Suppressor macrophage (primary cell): ENCODE data around the gene GLS.
"Not testable (repeated sequence)": the region's sequence is repeated elsewhere in the genome, so short reads cannot be mapped to it uniquely, and the experiment has no call there.

Source experiments
- DNase-seq, 4 experiments: peaks; one replicate each; pipeline ENCODE4 v3.0.0-alpha.2; 2020 to 2022
- total RNA-seq, 17 experiments: gene quantifications; one replicate each; lab custom pipeline; 2026; ENCODE audit warnings: mixed read lengths in 6 of 17, inconsistent platforms in 3 of 17; lab: John Stamatoyannopoulos, UW

GLS gene
- 151 to 316 (median 252) reads per million in 17 experiments for total RNA-seq

DNA sequence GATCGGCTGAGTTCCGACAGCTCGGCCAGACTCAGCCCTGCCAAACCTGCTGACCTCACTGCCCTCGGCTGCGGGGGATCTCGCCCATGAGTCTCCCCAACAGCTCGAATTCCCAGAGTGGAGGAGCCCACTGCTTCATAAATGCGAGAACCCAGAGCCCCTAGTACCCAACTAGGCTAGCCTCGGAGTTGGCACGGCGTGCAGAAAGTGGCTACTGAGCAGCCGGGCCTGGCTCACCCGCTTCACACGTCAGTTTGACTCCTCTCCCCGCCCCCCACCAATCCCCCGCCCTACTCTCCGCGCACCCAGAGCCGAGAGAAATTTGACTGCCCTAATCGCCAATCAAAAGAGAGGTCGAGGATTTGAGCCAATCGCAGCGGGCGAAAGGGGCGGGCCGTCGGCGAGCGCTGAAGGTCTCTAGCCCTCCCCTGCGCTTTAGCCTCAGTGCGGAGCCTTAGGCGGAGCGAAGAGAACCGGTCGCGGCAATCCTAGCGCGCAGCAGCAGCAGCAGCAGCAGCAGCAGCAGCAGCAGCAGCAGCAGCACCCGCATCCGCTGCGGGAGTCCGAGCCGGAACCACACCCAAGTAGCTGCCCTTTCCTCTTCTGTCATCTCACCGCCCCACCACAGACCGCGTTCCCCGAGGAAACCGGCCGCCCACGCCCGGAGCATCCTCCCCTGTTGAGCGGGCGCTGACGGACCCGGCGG is at the start of gene GLS:
TSS of gene GLS (plus strand) at position 444 of the 706 bp plus-strand sequence. CDS start 264 bp downstream, outside the sequence.
- DNase-seq = peak; percentile 97 to 98 (median 98)

- DNase-seq = peak in 3 of 4 experiments; percentile 10 to 58 (median 56)
Observed at GRCh38 chr2:190831941-190832340, 48.7 kb upstream of the GLS start.

DNA sequence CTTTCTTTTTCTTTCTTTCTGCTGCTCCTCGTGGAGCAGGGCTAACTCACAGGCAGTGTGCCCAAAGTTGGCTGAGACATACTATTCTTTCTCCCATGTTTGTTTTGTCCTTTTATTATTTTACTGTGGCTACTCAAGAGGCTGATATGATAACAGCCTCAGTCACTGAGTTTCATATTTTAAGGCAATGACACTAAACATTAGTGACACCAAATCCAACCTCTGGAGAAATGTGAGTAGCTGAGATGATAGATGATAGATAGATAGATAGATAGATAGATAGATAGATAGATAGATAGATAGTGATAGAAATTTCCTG is 45.8 kb upstream of the GLS start:
- no peak for DNase-seq

- DNase-seq = no peak
Observed at GRCh38 chr2:190835303-190835930, 45.2 kb upstream of the GLS start.

GRCh38 chr2:190836767-190837166 is 43.9 kb upstream of the GLS start:
- no peak for DNase-seq

- no peak for DNase-seq
Observed at GRCh38 chr2:190837420-190837819, 43.2 kb upstream of the GLS start.

- no peak for DNase-seq
Observed at GRCh38 chr2:190837952-190838361, 42.7 kb upstream of the GLS start.

GRCh38 chr2:190838492-190838910 is 42.1 kb upstream of the GLS start:
- DNase-seq = peak in 2 of 4 experiments; percentile 11 to 15

DNA sequence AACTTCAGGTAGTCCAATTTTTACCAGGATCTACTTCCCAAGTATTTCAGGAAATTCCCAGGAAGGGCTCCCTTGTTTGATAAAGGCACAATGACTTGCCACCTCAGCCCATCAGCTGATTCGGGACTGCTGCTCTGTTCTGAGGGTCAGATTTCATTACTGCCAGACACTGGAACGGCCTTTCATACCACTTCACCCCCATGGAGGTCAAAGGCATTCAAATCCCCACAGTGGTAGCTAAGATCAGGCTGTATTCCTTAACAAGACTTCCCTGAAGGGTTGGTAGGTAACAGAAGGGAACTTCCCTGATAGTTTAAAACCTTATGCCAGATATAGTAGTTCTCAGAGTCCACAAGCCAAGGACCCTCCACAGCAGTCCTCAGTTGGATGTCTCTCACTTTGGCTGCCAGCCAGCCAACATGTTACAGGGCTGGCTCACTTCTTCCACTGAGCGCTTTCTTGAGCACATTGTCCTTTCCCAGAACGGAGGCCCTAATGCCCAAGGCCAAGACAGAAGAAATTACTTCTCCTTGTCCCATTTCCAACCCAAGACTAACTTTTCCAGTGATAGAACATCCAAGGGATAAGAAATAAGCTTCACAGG is 40.0 kb upstream of the GLS start:
- no peak for DNase-seq

DNA sequence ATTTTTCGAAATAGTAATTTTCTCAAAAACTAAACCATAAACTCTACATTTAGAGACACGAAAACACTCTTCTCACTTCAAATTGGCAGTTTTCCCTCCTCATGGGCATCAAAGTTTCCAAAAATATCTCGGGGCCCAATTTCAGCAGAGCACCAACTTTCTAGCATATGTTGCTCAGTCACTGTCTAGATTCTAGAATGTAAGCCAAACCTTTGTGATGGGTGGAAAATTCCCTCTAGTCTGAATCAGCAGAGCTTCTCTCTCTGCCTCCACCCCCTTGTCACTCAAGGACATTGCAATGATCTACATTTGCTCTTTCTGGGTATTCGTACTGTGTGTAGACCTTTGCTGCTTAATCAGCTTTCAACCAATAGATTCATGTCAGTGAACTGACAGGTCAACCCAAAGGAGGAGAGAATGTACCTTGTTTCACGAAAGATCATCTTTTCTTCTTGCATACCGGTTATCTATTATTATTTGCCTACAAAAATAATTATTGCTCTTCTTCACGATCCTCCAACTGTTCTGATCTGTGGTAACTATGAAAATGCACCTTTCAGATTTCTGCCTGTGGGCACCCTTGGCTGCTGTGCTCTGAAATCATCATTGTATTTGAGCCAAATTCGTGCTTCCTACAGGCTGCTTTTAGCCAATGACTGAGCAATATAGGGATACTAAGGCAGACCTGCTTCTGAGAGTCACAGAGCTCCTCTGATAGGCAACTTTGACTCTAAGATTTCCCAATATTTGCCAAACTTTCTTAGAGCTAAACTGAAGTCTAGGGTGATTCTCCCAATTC is 38.7 kb upstream of the GLS start:
- no peak for DNase-seq

DNA sequence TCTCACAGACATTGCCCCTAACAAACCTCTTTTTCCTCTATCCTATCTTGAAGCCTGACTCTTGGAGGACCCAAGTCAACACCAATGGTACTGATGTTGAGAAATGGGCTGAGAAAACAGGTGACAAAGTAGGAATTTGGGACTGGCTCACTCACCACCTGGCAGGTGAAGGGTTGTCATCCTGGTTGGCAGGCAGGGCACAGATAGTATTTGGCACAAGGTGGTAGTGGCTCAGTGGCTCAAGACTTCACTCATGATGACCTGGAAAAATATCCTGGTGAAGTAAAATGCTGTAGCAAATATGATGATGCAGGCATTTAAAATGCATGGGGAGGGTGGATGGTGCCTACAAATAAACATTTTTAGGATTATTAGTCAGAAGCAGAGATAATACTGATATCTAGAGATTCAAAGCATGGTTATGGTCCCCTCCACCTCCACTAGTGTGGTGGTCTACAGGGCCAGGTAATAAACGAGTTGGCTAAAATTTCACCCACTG is 38.0 kb upstream of the GLS start:
- no peak for DNase-seq

- peak in 1 of 4 experiments; percentile 30 for DNase-seq
Observed at GRCh38 chr2:190843890-190844699, 36.5 kb upstream of the GLS start.

GRCh38 chr2:190844700-190845401 is 35.8 kb upstream of the GLS start:
- peak in 3 of 4 experiments; percentile 13 to 35 (median 23) for DNase-seq

- DNase-seq = no peak
Observed at GRCh38 chr2:190846746-190847145, 33.9 kb upstream of the GLS start.

DNA sequence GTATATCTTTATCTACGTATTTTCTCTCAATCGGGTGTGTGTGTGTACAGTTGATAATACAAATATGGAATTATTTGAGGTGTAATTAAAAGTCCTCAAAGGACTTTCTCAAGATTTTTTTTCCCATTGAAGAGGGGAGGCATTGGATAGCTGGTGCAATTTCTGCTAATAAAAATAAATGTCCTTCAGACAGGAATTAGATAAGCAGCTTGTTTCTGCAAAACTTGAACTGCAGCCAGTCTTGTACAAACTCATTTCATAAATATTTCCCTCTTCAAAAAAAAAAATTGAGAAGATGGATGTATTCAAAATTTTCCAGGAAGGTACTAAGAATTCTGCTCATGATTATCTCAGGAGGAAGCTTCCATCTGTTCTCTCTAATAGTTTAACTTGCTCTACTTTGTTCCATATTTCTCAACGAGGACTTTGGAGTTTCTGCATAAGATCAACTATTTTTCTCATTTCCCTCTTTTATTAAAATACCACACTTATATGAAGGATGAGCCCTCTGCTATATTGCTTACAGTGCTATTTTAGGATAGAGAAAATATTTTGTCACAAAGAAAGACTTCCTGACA is 33.0 kb upstream of the GLS start:
- peak in 2 of 4 experiments; percentile 25 to 40 for DNase-seq

DNA sequence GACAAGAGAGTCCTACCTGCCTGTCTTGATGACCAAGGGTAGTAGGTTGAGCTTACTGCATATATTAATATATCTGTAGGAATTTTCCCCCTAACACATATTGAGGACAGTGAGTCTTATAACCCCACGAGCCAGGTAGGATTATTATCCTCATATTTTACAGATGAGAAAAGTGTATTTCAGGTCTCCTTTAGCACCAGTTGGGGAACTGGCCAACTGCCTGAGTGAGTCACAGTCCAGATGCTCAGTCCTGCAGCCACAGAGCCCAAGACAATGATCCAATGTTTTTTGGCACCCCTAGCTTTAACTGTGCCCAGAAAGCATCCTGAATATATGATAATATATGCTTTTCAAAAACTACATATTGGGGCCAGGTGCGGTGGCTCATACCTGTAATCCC is 30.8 kb upstream of the GLS start:
- DNase-seq = no peak

GRCh38 chr2:190853022-190853421 is 27.6 kb upstream of the GLS start:
- not testable (repeated sequence) for DNase-seq

GRCh38 chr2:190853531-190854383 is 26.9 kb upstream of the GLS start:
- peak; percentile 32 to 72 (median 59) for DNase-seq

- no peak for DNase-seq
Observed at GRCh38 chr2:190854726-190855125, 25.9 kb upstream of the GLS start.

- no peak for DNase-seq
Observed at GRCh38 chr2:190855245-190855644, 25.4 kb upstream of the GLS start.
